A673 (cell line): ENCODE results near the gene FOXG1.

Experiments used
- CTCF ChIP-seq: fragments of 300-800, 200-600 bp; sonication (generic); conservative IDR thresholded peaks from 2 replicates; pipeline ENCODE4 v1.5.1; 2017; ENCODE audit warnings: low read depth, mild to moderate bottlenecking, antibody characterized with exemption, low read length, moderate library complexity, mixed read lengths
- EZH2 ChIP-seq: fragments of 200-600 bp; sonication (generic); IDR thresholded peaks from 2 replicates; pipeline ENCODE4 v1.6.1; 2017; ENCODE audit warnings: borderline replicate concordance, low read depth, mild to moderate bottlenecking, mixed read lengths, antibody characterized with exemption, low read length; ENCODE audit not compliant: poor library complexity, severe bottlenecking

GRCh38 chr14:28764257-28765160 lies 2.1 kb upstream of the FOXG1 start:
- TF ChIP-seq CTCF (no peak), EZH2 (peak; percentile 2)
